HepG2 (cell line): Measurements from ENCODE around the gene CEP164. TPM values are rescaled to one million over a fixed set of nuclear protein-coding genes. Genes with fewer than 3 reads are reported as not detected.

ENCODE experiments used
- ATAC-seq: fragments of 200-7000 bp; cut with Tn5 transposase; 3 replicates; pipeline ENCODE4 v1.9.1; 2020; ENCODE audit warnings: mild to moderate bottlenecking, moderate library complexity
- BruUV-seq: library from RNA; stranded (reverse); fragments of 400-500 nt; replicated peaks from 2 replicates; lab custom pipeline; 2021; lab: Mats Ljungman, UMichigan
- CTCF ChIA-PET: fragments of 300-600 bp; formaldehyde crosslinking; extraction: SDS; loops from one replicate; lab custom pipeline; 2021; ENCODE audit warnings: low total read pairs, inconsistent platforms, low intra/inter-chr PET ratio; lab: Yijun Ruan, JAX
- POLR2A ChIA-PET: fragments of 350-600 bp; sonication (Branson Sonifier 250); formaldehyde crosslinking; loops from one replicate; lab custom pipeline; 2020; ENCODE audit warnings: antibody characterized with exemption, inconsistent platforms; lab: Yijun Ruan, JAX
- DNase-seq: peaks from one replicate; pipeline ENCODE4 v3.0.0-alpha.2; 2015; ENCODE audit warnings: low spot score
- FAIRE-seq: peaks from 3 replicates; lab custom pipeline; 2011; peaks lifted over from hg19 to GRCh38; lab: Jason Lieb, UNC
- H2AFZ ChIP-seq: one replicate; pipeline ENCODE4 v1.6.1; 2011; ENCODE audit warnings: low read length, inconsistent platforms
- H3K27ac ChIP-seq: fragments of 300-600 bp; 3 replicates; pipeline ENCODE4 v1.8.0; 2011; ENCODE audit warnings: mixed run types, mild to moderate bottlenecking, mixed read lengths, low read length, inconsistent platforms; ENCODE audit not compliant: insufficient read depth; ENCODE audit errors: extremely low read length
- H3K27me3 ChIP-seq, 2 experiments: fragments of 200-600 bp in 1 of 2; 2 replicates in 1 of 2; 3 replicates in 1 of 2; pipeline versions ENCODE4 v1.6.0 to v1.8.0; 2011; ENCODE audit warnings: low read length in 2 of 2, mild to moderate bottlenecking in 2 of 2, moderate library complexity in 2 of 2, inconsistent platforms in 1 of 2; ENCODE audit not compliant: insufficient read depth in 2 of 2, control insufficient read depth in 1 of 2
- H3K36me3 ChIP-seq, 2 experiments: fragments of 200-600 bp in 1 of 2; replicated peaks in 1 of 2; 2 replicates in 1 of 2; 3 replicates in 1 of 2; pipeline versions ENCODE4 v1.5.1 to v1.8.0; 2011; ENCODE audit warnings: low read length in 2 of 2, inconsistent platforms in 1 of 2; ENCODE audit not compliant: insufficient read depth in 2 of 2, control insufficient read depth in 1 of 2
- H3K4me1 ChIP-seq: 2 replicates; pipeline ENCODE4 v1.5.1; 2012; ENCODE audit warnings: low read length, inconsistent platforms; ENCODE audit not compliant: insufficient read depth
- H3K4me2 ChIP-seq: 2 replicates; pipeline ENCODE4 v1.6.0; 2011; ENCODE audit warnings: low read depth, low read length, inconsistent platforms
- H3K4me3 ChIP-seq, 3 experiments: fragments of 200-600 bp in 1 of 3; sonication (generic), shearing (Covaris generic) in 1 of 3; replicated peaks in 1 of 3; 2 replicates each; pipeline ENCODE4 v1.5.1; 2011 to 2016; ENCODE audit warnings: low read length in 3 of 3, inconsistent platforms in 2 of 3, low read depth in 2 of 3, mild to moderate bottlenecking in 2 of 3, control low read depth in 1 of 3, mixed read lengths in 1 of 3; ENCODE audit not compliant: insufficient read depth in 1 of 3
- H3K79me2 ChIP-seq: one replicate; pipeline ENCODE4 v1.6.1; 2011; ENCODE audit warnings: low read length, inconsistent platforms; ENCODE audit not compliant: insufficient read depth
- H3K9ac ChIP-seq: 2 replicates; pipeline ENCODE4 v1.6.0; 2011; ENCODE audit warnings: mild to moderate bottlenecking, low read depth, low read length, inconsistent platforms; ENCODE audit not compliant: insufficient read depth
- H3K9me3 ChIP-seq: 2 replicates; pipeline ENCODE4 v1.5.1; 2012; ENCODE audit warnings: mild to moderate bottlenecking, low read length
- H4K20me1 ChIP-seq: 2 replicates; pipeline ENCODE4 v1.6.0; 2011; ENCODE audit warnings: inconsistent platforms, mild to moderate bottlenecking, low read length, moderate library complexity; ENCODE audit not compliant: insufficient read depth
- ATF1 ChIP-seq: IDR thresholded peaks from 2 replicates; pipeline ENCODE4 v1.6.1; 2016; ENCODE audit warnings: mild to moderate bottlenecking, control low read depth
- BRCA1 ChIP-seq: sonication (generic); formaldehyde crosslinking; IDR thresholded peaks from 2 replicates; pipeline ENCODE4 v1.4.0; 2020; ENCODE audit warnings: missing genetic modification reagents
- ETV5 ChIP-seq: IDR thresholded peaks from 2 replicates; pipeline ENCODE4 v1.6.1; 2018; ENCODE audit warnings: missing biosample characterization, missing genetic modification reagents, inconsistent platforms, borderline replicate concordance
- GPN1 ChIP-seq: sonication (generic); formaldehyde crosslinking; IDR thresholded peaks from 2 replicates; pipeline ENCODE4 v1.5.1; 2020; ENCODE audit warnings: missing genetic modification reagents, borderline replicate concordance
- MYNN ChIP-seq: sonication (generic); formaldehyde crosslinking; IDR thresholded peaks from 2 replicates; pipeline ENCODE4 v1.4.0; 2020; ENCODE audit warnings: mild to moderate bottlenecking, low read depth, missing genetic modification reagents
- NFKBIZ ChIP-seq: IDR thresholded peaks from 2 replicates; pipeline ENCODE4 v1.6.1; 2018; ENCODE audit warnings: missing genetic modification reagents, missing compliant biosample characterization
- SP140L ChIP-seq: sonication (generic); formaldehyde crosslinking; IDR thresholded peaks from 2 replicates; pipeline ENCODE4 v1.4.0; 2020; ENCODE audit warnings: missing genetic modification reagents, borderline replicate concordance
- SRSF4 ChIP-seq: fragments of 200-400 bp; formaldehyde crosslinking; IDR thresholded peaks from one replicate; pipeline ENCODE4 v1.6.1; 2018; ENCODE audit warnings: mild to moderate bottlenecking, low read depth, low read length, moderate library complexity; ENCODE audit not compliant: poor library complexity, severe bottlenecking
- ZNF264 ChIP-seq: sonication (generic); formaldehyde crosslinking; IDR thresholded peaks from 2 replicates; pipeline ENCODE4 v1.4.0; 2020; ENCODE audit warnings: missing genetic modification reagents
- ZNF282 ChIP-seq: fragments of 450-650 bp; IDR thresholded peaks from 2 replicates; pipeline ENCODE4 v1.6.1; 2018; ENCODE audit not compliant: partially characterized antibody
- ZNF34 ChIP-seq: sonication (generic); formaldehyde crosslinking; IDR thresholded peaks from 2 replicates; pipeline ENCODE4 v1.4.0; 2020; ENCODE audit warnings: mild to moderate bottlenecking, missing genetic modification reagents, borderline replicate concordance
- ZNF883 ChIP-seq: sonication (generic); formaldehyde crosslinking; IDR thresholded peaks from 2 replicates; pipeline ENCODE4 v1.5.1; 2020; ENCODE audit warnings: mild to moderate bottlenecking, missing genetic modification reagents; ENCODE audit errors: not compliant biosample characterization
- WGBS: methylation state at CpG from one replicate; pipeline ENCODE4 v1.1.6; 2017; ENCODE audit warnings: low lambda C conversion rate; 5-methylcytosine and 5-hydroxymethylcytosine counted together
- in situ Hi-C: cut with HindIII; loops from 2 replicates; pipeline ENCODE4 v1.10.0; 2017; ENCODE audit warnings: low pct_unique_long_range_greater_than_20kb; ENCODE audit not compliant: extremely low pct_ligation_motif_present
- intact Hi-C: fragments of 100-400 bp; cut with micrococcal nuclease; formaldehyde crosslinking; loops from one replicate; pipeline ENCODE4 v1.10.0; 2022; ENCODE audit not compliant: unreplicated experiment
- polyA plus RNA-seq, 8 experiments: library from polyadenylated mRNA; depleted of rRNA in 3 of 8; stranded (reverse) in 7 of 8; unstranded in 1 of 8; fragments of >200 nt; fragmentation: Illumina TruSeq in 4 of 8; extraction: Trizol in 4 of 8; gene quantifications; 2 replicates each; pipeline versions ENCODE4 v1.2.1 to v1.2.3, GENCODE V29; 2011 to 2016; ENCODE audit warnings: low read depth in 4 of 8, missing spikeins in 1 of 8, mixed read lengths in 1 of 8; ENCODE audit not compliant: insufficient read depth in 1 of 8
- total RNA-seq, 5 experiments: library from RNA; depleted of rRNA; stranded (reverse); fragments of >200 nt; fragmentation: Illumina TruSeq; extraction: Trizol; gene quantifications; 2 replicates each; pipeline ENCODE4 v1.2.3, GENCODE V29; 2016; ENCODE audit warnings: low read depth in 1 of 5
- TF ChIP-seq, protein P1 (sequence below): sonication (generic); formaldehyde crosslinking; IDR thresholded peaks from 2 replicates; pipeline ENCODE4 v1.4.0; 2020; ENCODE audit warnings: mild to moderate bottlenecking, missing genetic modification reagents
- TF ChIP-seq, protein P2 (sequence below): sonication (generic); formaldehyde crosslinking; IDR thresholded peaks from 2 replicates; pipeline ENCODE4 v1.5.1; 2020; ENCODE audit warnings: mild to moderate bottlenecking, moderate library complexity, missing genetic modification reagents

Gene CEP164
- total and polyA plus RNA-seq, 2 of the 13 experiments (the other 11 are each of a cell fraction or from before 2014, with no cell fraction given), result 11.4 to 15.2 TPM

DNA sequence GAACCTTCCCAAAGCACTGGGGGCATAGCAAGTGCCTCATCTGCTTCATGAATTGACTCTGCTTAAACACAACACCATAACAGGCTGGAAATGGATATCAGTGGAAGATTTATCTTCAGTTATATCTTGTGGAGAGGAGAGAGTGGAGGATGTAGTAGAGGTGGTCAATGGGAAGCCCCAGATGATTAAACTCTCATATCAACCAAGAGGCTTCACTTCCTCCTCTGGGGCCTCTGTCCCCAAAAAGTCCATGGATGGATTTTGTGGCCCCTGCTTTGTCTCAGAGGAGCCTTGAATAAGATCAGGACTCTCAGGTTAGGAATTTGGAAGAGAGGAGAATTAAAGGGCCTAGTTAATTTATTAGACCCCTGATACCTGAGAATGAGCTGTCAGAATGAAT is 106.1 kb downstream of the CEP164 start:
- Histone ChIP-seq H4K20me1 (0 out of 2 replicates have a peak, but pooled peaks cover 3% of the 10 kb centered on the region), H3K36me3 (no peaks in the 10 kb centered on the region), H3K9me3 (no peaks in the 10 kb centered on the region), H3K79me2 (no peaks in the 10 kb centered on the region), H3K4me3 (no peak overlapping the region), H3K27me3 (peaks cover 0 to 6% of the 10 kb centered on the region in 2 experiments; a peak in 1 of 5 replicates), H3K4me1 (no peaks in the 10 kb centered on the region), H3K9ac (no peak overlapping the region), H3K4me2 (no peak overlapping the region), H2AFZ (no peak overlapping the region), H3K27ac (no peak overlapping the region)
- TF ChIP-seq BRCA1 (no peak), SP140L (CRISPR knock-in tag) (no peak), ZNF264 (CRISPR knock-in tag) (no peak), ZNF34 (no peak), ATF1 (no peak), ZNF883 (CRISPR knock-in tag) (no peak)
- TF ChIP-seq, protein P1, sequence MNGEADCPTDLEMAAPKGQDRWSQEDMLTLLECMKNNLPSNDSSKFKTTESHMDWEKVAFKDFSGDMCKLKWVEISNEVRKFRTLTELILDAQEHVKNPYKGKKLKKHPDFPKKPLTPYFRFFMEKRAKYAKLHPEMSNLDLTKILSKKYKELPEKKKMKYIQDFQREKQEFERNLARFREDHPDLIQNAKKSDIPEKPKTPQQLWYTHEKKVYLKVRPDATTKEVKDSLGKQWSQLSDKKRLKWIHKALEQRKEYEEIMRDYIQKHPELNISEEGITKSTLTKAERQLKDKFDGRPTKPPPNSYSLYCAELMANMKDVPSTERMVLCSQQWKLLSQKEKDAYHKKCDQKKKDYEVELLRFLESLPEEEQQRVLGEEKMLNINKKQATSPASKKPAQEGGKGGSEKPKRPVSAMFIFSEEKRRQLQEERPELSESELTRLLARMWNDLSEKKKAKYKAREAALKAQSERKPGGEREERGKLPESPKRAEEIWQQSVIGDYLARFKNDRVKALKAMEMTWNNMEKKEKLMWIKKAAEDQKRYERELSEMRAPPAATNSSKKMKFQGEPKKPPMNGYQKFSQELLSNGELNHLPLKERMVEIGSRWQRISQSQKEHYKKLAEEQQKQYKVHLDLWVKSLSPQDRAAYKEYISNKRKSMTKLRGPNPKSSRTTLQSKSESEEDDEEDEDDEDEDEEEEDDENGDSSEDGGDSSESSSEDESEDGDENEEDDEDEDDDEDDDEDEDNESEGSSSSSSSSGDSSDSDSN (CRISPR knock-in tag), result no peak
- BruUV-seq, result no TSS peak
- ChIA-PET POLR2A (no interaction called here), CTCF (no interaction called here)
- ATAC-seq (no peak), DNase-seq (no peak), FAIRE-seq (no peak)
- intact Hi-C loops (no loop called here), in situ Hi-C loops (loop anchor here (25.0 kb wide), 1 partner anchor 504 kb away; the partner anchor contains the start of gene TMPRSS13)

DNA sequence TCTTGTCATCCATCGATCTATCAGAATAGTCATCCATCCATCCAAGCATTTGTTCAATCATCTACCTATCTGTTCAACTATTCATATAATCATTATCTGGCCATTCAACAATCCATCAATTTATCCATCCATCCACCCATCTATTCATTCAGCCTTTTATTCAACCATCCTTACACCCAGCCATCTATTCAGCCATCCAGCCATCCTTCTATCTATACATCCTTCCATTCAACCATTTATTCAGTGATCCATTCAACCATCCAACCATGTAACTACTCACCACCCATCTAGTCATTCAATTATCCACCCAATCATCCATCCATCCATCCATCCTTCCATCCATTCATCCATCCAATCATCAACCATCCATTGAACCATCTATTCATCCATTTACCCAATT is 106.8 kb downstream of the CEP164 start:
- Histone ChIP-seq H3K79me2 (no peaks in the 10 kb centered on the region), H3K27me3 (peaks cover 0 to 3% of the 10 kb centered on the region in 2 experiments; a peak in 1 of 5 replicates), H3K4me1 (no peaks in the 10 kb centered on the region), H3K4me3 (no peak overlapping the region), H2AFZ (no peak overlapping the region), H3K9me3 (no peaks in the 10 kb centered on the region), H3K9ac (no peak overlapping the region), H3K36me3 (no peaks in the 10 kb centered on the region), H4K20me1 (0 out of 2 replicates have a peak, but pooled peaks cover 3% of the 10 kb centered on the region), H3K27ac (no peak overlapping the region)
- ChIA-PET CTCF (no interaction called here), POLR2A (no interaction called here)
- in situ Hi-C loops (loop anchor here (25.0 kb wide), 1 partner anchor 503 kb away; the partner anchor contains the start of gene TMPRSS13), intact Hi-C loops (no loop called here)
- DNase-seq (no peak), FAIRE-seq (no peak), ATAC-seq (no peak)
- 0% methylated on average over 1 of the region's 1 CpG for WGBS
- TF ChIP-seq NFKBIZ (CRISPR knock-in tag) (no peak), SRSF4 (no peak), GPN1 (CRISPR knock-in tag) (no peak), ETV5 (CRISPR knock-in tag) (no peak), MYNN (CRISPR knock-in tag) (no peak), ZNF282 (no peak)
- TF ChIP-seq, protein P2, sequence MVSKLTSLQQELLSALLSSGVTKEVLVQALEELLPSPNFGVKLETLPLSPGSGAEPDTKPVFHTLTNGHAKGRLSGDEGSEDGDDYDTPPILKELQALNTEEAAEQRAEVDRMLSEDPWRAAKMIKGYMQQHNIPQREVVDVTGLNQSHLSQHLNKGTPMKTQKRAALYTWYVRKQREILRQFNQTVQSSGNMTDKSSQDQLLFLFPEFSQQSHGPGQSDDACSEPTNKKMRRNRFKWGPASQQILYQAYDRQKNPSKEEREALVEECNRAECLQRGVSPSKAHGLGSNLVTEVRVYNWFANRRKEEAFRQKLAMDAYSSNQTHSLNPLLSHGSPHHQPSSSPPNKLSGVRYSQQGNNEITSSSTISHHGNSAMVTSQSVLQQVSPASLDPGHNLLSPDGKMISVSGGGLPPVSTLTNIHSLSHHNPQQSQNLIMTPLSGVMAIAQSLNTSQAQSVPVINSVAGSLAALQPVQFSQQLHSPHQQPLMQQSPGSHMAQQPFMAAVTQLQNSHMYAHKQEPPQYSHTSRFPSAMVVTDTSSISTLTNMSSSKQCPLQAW (CRISPR knock-in tag), result no peak
- TF ChIP-seq, all 625 proteins: peak for 0
- no peak overlapping the region for H3K4me2 ChIP-seq
- no TSS peak for BruUV-seq
